Cardiac muscle cell (in vitro differentiated cells and primary cell): ENCODE results near the gene PAGR1. TPM values are rescaled to one million over a fixed set of nuclear protein-coding genes. Genes with fewer than 3 reads are reported as not detected.

Source experiments
- DNase-seq, 2 donors: peaks; one replicate each; pipeline versions ENCODE4 v3.0.0 to v3.0.0-alpha.2; 2010 to 2017; ENCODE audit warnings: low read depth in 1 of 2, low spot score in 1 of 2
- H3K27ac ChIP-seq: fragments of 200-600 bp; sonication (generic); 2 replicates; pipeline ENCODE4 v1.5.1; 2016
- H3K27me3 ChIP-seq: fragments of 200-600 bp; sonication (generic); 2 replicates; pipeline ENCODE4 v1.6.0; 2016; ENCODE audit warnings: control low read depth
- H3K36me3 ChIP-seq: fragments of 200-600 bp; sonication (generic); 2 replicates; pipeline ENCODE4 v1.5.1; 2016; ENCODE audit warnings: control low read depth
- H3K4me1 ChIP-seq: fragments of 200-600 bp; sonication (generic); 2 replicates; pipeline ENCODE4 v1.8.1; 2017; ENCODE audit warnings: low read depth, mild to moderate bottlenecking, mixed run types
- H3K4me3 ChIP-seq: fragments of 200-600 bp; sonication (generic); 2 replicates; pipeline ENCODE4 v1.5.1; 2016; ENCODE audit warnings: mild to moderate bottlenecking
- H3K9me3 ChIP-seq: fragments of 200-600 bp; sonication (generic); 2 replicates; pipeline ENCODE4 v1.5.1; 2017; ENCODE audit warnings: low read depth, mild to moderate bottlenecking, control low read depth
- CTCF ChIP-seq: IDR thresholded peaks from 2 replicates; pipeline ENCODE4 v1.5.1; 2012; ENCODE audit warnings: low read depth, mild to moderate bottlenecking, low read length
- polyA plus RNA-seq: library from polyadenylated mRNA; unstranded; fragments of >200 nt; fragmentation: Nextera tagmentation; extraction: Ambion mirVana; gene quantifications from 2 replicates; pipeline ENCODE4 v1.2.1, GENCODE V29; 2016
- total RNA-seq: library from RNA; depleted of rRNA; stranded (reverse); fragments of >200 nt; gene quantifications from 2 replicates; pipeline ENCODE4 v1.2.3, GENCODE V29; 2016

The PAGR1 gene
- total and polyA plus RNA-seq, 2 experiments from 2014 or later: 113 to 120 TPM

- Histone ChIP-seq H3K27ac (peak overlapping the region; percentile 91), H3K36me3 (peaks cover 28% of the 10 kb centered on the region), H3K4me1 (peaks cover 17% of the 10 kb centered on the region), H3K4me3 (no peak overlapping the region), H3K9me3 (no peaks in the 10 kb centered on the region), H3K27me3 (no peaks in the 10 kb centered on the region)
- DNase-seq: no peak
- no peak for TF ChIP-seq CTCF
These were observed 11.9 kb upstream of the PAGR1 start for GRCh38 chr16:29804020-29804419.

GRCh38 chr16:29804455-29805231, 11.3 kb upstream of the PAGR1 start:
- no peaks in the 10 kb centered on the region for H3K27me3 ChIP-seq
- peak overlapping the region; percentile 48 for H3K4me3 ChIP-seq
- peak overlapping the region; percentile 91 for H3K27ac ChIP-seq
- no peak for TF ChIP-seq CTCF
- H3K4me1 ChIP-seq: peaks cover 17% of the 10 kb centered on the region
- peaks cover 26% of the 10 kb centered on the region for H3K36me3 ChIP-seq
- no peaks in the 10 kb centered on the region for H3K9me3 ChIP-seq
- DNase-seq: peak in 1 of 2 donors; percentile 60

- Histone ChIP-seq H3K4me3 (peak overlapping the region; percentile 48), H3K27ac (peak overlapping the region; percentile 91), H3K9me3 (no peaks in the 10 kb centered on the region), H3K27me3 (no peaks in the 10 kb centered on the region), H3K4me1 (peaks cover 23% of the 10 kb centered on the region), H3K36me3 (peaks cover 24% of the 10 kb centered on the region)
- no peak for TF ChIP-seq CTCF
- peak; percentile 96 to 98 for DNase-seq
These were observed 10.5 kb upstream of the PAGR1 start for GRCh38 chr16:29805232-29806098.

- peak within 1 kb of the TSS; percentile 48 for H3K4me3 ChIP-seq
- H3K36me3 ChIP-seq: peaks cover 18% of the 10 kb centered on the region
- no peaks in the 10 kb centered on the region for H3K9me3 ChIP-seq
- H3K27me3 ChIP-seq: no peaks in the 10 kb centered on the region
- peak within 1 kb of the TSS; percentile 91 for H3K27ac ChIP-seq
- TF ChIP-seq CTCF: no peak
- DNase-seq: peak in 1 of 2 donors; percentile 96
- H3K4me1 ChIP-seq: peaks cover 28% of the 10 kb centered on the region
These were observed 9.8 kb upstream of the PAGR1 start, which contains the start of gene MAZ for GRCh38 chr16:29806099-29806579. Gene MAZ, plus strand, starts transcription at chr16:29806529. Its CDS starts 173 bp downstream, at chr16:29806702.

- Histone ChIP-seq H3K27me3 (no peaks in the 10 kb centered on the region), H3K4me3 (peak overlapping the region; percentile 44), H3K4me1 (peaks cover 28% of the 10 kb centered on the region), H3K27ac (peak overlapping the region; percentile 87), H3K36me3 (peaks cover 12% of the 10 kb centered on the region), H3K9me3 (no peaks in the 10 kb centered on the region)
- DNase-seq: peak; percentile 48 to 62
- no peak for TF ChIP-seq CTCF
These were observed 9.1 kb upstream of the PAGR1 start for GRCh38 chr16:29806641-29807425.
